Retina (tissue), 1 donor: Measurements from ENCODE around the gene XPOT.

Source experiments
- DNase-seq: peaks from one replicate; pipeline ENCODE4 v3.0.0-alpha.2; 2016

The XPOT gene

GRCh38 chr12:64428956-64429355 lies 24.8 kb downstream of the XPOT start:
- DNase-seq, result no peak

GRCh38 chr12:64430886-64431285 lies 26.7 kb downstream of the XPOT start:
- no peak for DNase-seq

GRCh38 chr12:64431791-64432190 lies 27.6 kb downstream of the XPOT start:
- no peak for DNase-seq

GRCh38 chr12:64433915-64434314 lies 29.7 kb downstream of the XPOT start:
- no peak for DNase-seq

- no peak for DNase-seq
These were observed 35.9 kb downstream of the XPOT start for GRCh38 chr12:64440100-64440499.

DNA sequence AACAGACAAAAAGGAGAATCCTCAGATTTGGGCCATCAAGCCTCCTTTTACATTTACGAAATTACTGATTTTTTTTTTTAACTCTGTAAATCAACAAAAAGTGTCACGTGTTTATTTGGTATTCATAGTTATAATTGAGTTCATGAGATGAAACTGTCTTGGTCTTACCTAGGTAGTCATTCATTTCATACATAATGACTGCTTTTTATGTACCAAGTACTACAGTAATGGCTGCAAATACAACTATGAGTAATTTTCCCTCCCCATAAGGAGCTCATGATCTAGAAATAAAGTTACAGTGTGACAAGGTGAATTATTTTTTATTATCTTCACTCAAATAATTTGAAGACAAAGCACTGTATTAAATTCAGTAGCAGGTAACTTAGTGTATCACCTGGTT lies 41.3 kb downstream of the XPOT start:
- no peak for DNase-seq

- no peak for DNase-seq
These were observed 42.1 kb downstream of the XPOT start for GRCh38 chr12:64446295-64446694.

- DNase-seq, result no peak
These were observed 46.0 kb downstream of the XPOT start for GRCh38 chr12:64450057-64450640.

DNA sequence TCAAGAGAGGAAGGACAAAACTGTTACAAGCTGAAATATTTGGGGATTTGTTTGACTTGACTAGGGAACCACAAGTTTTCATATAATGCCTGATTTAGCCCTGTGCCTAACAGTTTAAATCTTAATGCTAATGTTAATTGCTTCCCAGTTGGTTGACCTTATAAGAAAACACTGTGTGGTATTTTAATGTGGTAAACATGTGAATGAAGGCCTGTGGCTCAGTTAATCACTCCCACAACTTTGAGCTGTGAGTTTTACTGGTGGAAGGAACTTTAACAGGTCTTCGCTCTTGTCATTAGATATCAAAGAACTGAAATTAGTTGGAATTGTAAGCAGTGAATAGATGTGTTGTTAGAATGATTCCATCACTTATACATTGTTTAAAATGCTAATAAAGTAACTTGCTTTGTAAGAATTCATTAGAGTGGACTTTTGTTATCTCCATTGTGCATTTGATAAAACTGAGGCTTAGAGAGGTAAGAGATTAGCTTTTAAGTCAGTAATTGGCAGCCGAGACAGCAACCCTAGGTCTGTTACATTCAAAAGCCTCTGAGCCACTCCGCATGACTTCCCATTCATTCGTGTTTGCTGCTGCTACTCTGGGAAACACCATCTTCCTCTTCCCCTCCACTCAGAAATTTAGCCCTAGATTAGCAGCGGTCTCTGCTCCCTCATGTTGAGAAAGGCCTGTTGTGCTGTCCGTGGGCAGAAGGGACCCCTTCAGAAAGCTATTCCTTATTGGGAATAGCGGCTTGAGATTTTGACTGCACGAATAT lies 46.7 kb downstream of the XPOT start:
- DNase-seq, result peak; percentile 25

DNA sequence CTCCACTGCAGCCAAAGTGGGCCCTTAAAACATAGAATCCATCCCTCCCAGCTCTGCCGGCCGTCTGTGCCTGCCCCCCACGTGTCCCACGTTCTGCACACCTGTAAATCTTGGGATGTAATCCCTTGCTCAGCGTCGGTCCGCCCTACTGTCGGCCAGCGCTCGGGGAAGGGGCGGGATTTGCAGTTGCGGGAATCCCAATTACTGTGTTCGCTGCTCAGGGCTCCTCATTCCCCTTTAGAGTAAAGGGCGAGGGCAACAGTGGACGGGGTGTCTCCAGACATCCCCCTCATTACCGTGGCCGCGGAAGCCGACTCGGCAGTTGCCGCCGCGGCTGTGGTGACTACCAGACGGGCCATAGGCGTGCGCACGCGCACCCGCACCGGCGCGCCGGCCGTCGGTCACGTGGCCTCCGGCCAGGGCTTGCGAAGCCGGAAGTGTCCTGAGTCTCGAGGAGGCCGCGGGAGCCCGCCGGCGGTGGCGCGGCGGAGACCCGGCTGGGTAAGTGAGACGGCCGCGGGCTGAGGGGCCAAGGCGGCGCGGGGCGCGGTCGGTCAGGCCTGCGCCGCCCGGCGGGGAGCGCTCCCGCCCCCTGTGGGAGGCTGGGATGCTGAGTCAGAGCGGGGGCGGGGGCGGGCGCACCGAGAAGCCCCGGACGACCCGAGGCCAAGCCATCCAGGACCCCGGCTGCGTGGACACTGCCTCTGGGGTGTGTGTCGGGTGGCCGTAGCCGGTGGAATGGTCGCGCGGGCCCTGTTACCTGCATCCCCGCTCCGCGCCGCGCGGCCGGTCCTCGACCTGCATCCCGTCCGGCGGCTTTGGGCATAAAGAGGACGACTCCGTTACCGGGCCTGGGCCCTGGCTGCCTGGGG lies 47.7 kb downstream of the XPOT start, which contains the start of gene TBK1:
TSS of gene TBK1 (plus strand) at position 434 of the 872 bp plus-strand sequence. CDS start 3,751 bp downstream, outside the sequence.
- DNase-seq, result peak; percentile 91

DNA sequence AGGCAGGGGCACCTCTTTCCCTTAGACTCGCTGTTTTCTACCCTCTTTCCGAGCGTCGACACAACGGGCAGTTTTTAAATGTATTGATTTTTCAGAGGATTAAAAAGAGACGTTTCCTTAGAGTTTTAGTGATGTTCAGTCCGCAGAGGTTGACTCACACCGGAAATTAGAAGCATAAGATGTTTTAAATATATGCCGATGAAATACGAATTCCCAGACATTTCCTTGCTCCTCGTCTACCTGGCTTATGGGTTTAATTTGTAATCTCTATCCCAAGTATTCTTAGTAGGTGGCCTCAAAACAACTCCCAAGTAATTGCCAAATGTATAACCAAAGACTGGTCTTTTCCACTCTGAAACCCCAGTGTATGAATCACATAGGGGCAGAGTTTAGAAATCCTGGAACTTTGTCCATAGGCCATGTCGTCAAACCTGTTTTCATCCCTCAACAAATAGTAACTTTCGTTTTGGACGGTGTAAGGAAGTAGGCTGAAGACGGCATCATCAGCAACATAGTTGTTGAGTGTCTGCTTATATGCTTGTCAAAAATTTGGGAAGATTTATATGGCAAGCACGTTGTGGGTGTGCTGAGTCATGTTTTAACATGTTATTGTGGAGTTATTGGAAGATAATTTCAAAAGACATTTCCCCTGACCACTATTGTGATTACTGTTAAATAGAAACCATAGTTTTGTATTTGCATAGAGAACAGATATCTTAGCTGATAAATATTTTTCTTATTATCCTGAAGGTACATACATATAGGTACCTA lies 48.6 kb downstream of the XPOT start:
- no peak for DNase-seq

DNA sequence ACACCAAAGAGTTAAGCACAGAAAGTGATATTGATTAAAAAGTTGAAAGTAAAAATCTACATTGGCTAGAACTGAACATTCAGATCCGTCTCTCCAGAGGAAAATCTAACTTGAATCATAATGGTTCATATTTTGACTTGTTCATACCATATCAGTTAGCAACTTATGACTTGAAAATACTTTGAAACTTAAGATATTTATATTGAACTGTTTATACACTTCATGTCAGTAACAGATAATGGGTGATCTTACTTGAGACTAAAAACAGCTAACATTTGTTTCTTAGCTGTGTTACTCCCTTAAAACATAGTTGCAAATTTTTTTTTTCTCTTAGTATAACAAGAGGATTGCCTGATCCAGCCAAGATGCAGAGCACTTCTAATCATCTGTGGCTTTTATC lies 51.3 kb downstream of the XPOT start:
- no peak for DNase-seq

- DNase-seq, result no peak
These were observed 51.9 kb downstream of the XPOT start for GRCh38 chr12:64456119-64456518.

DNA sequence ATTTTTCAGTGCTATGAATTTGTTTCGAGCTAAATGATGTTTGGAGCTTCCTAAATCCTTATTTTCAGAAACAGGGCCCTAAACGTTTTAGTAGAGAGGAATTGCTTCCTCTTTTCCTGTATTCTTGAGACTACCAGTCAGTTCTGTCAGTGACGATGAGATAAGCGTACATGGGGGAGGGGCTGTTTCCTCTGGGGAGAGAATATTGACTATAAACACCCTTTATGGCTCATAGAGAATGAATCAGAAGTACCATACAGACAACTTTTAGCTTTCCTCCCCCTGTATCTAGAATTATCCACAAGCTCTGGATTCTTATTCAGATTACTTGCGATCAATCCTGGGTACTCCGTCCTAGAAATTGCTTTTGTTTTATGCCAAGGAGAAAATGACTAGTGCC lies 52.8 kb downstream of the XPOT start:
- no peak for DNase-seq

GRCh38 chr12:64457466-64457865 lies 53.3 kb downstream of the XPOT start:
- DNase-seq, result no peak

- DNase-seq, result no peak
These were observed 53.7 kb downstream of the XPOT start for GRCh38 chr12:64457923-64458322.

DNA sequence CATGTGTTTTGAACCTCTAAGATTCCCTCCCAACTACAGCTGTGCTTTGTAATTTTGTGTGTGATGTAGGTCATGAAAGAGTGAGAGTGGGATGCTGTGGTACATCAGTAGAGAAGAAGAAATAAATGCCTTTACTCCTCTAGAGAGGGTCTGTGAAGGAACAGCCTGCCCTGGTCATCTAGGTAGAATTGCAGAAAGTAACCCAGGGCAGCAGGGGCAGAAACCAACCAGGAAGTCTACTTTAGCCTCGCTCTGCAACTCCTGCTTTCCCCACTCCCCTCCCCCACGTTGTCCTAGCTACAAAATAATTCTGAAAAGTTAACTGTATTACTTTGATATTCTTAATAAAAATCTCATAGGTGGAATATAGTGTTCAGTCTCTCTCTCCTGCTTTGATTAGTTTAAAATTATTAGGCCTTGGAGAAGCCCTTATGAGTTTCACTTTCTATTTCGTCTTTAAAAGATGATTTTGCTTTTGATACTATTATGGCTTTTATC lies 55.3 kb downstream of the XPOT start:
- no peak for DNase-seq

- DNase-seq, result no peak
These were observed 57.6 kb downstream of the XPOT start for GRCh38 chr12:64461634-64462414.

DNA sequence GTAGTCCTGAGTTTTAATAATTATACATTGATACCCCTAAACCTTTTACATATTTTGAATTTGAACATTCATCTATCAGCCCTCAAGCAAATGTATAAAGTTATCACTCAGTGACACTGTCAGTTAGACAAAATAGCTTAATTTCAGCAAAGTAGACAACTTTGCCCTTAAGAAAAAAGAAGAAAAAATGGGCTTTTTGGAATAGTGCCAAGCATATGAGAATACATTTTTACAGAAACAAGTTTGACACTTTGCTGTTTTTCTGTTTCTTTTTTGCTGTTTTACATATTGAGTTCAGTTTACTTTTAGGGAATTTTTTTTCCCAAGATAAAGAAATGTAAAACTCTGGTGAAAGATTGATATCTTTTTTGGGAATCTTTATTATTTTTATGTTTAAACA lies 62.0 kb downstream of the XPOT start:
- no peak for DNase-seq

GRCh38 chr12:64468966-64469365 lies 64.8 kb downstream of the XPOT start:
- no peak for DNase-seq

DNA sequence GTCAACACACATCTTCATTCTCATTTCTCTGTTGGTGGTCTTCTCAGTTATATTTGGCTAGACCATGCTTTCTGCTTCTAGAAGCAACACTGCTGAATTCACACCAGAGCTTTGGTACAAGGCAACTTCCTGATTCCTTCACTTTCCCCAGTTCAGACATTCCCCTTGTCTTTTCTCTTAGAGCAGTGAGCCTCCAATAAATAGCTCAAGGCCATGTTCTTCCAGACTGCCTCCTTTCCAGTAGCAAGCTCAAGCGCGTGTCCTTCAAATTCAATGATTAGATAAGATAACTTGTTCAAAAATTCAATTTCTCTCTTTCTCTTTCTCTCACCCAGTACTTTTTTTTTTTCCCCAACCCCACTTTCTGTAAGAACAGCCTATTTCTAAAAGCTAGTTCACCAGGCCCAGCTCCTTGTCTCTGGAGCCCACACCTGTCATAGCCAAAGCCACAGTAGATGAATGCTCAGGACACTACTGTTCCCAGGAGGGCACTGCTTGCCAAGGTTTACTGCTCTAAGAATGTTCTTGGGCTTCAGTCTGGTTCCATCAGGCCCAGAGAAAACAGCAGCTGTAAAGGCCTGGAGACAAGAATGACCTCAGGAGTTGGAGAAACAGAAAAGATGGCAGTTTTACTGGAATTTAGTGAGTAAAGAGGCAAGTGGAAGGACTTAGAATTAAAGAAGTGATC lies 65.4 kb downstream of the XPOT start:
- no peak for DNase-seq
